A673 (cell line): Measurements from ENCODE around the gene CNTRL.

Experiments used
- EZH2 ChIP-seq: fragments of 200-600 bp; sonication (generic); IDR thresholded peaks from 2 replicates; pipeline ENCODE4 v1.6.1; 2017; ENCODE audit warnings: borderline replicate concordance, low read depth, mild to moderate bottlenecking, mixed read lengths, antibody characterized with exemption, low read length; ENCODE audit not compliant: poor library complexity, severe bottlenecking
- TF ChIP-seq, protein P1 (sequence below): fragments of 300-800, 200-600 bp; sonication (generic); conservative IDR thresholded peaks from 2 replicates; pipeline ENCODE4 v1.5.1; 2017; ENCODE audit warnings: low read depth, mild to moderate bottlenecking, antibody characterized with exemption, low read length, moderate library complexity, mixed read lengths

DNA sequence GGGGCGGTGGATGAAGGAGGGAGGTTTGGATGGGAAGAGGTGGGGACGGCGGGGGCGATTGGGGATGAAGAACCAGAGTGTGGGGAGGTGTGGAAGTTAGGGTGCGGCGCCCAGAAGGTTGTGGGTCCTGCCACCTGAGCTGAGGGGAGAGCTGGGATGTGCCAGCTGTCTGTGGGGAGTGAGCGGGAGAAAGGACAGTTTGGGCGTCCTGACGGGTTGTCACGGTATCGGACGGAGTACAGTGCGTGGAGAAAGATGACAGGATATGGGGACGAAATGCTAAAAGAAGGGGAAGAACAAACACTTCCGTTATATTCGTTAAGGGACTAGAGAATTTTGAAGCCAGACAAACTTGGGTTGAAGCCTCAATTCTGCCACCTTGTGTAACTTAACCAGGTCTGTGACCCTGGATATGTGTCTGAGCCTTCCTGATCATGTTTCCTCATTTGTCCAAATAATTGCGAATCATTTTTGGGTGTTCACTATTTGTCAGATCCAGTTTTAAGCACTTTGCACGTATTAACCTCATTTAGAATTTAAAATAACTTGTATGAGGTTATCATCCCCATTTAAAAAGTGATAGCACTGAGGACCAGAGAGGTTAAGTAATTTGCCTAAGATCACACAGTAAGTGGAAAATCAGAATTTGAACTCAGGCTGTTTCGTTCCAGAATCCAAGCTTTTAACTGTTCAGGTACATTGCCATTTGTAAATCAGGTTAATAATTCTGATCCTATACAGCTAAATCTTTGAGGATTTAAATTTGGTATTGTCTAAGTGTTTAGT is 689 bp downstream of the CNTRL start:
- TF ChIP-seq, protein P1, sequence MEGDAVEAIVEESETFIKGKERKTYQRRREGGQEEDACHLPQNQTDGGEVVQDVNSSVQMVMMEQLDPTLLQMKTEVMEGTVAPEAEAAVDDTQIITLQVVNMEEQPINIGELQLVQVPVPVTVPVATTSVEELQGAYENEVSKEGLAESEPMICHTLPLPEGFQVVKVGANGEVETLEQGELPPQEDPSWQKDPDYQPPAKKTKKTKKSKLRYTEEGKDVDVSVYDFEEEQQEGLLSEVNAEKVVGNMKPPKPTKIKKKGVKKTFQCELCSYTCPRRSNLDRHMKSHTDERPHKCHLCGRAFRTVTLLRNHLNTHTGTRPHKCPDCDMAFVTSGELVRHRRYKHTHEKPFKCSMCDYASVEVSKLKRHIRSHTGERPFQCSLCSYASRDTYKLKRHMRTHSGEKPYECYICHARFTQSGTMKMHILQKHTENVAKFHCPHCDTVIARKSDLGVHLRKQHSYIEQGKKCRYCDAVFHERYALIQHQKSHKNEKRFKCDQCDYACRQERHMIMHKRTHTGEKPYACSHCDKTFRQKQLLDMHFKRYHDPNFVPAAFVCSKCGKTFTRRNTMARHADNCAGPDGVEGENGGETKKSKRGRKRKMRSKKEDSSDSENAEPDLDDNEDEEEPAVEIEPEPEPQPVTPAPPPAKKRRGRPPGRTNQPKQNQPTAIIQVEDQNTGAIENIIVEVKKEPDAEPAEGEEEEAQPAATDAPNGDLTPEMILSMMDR: no peak
- TF ChIP-seq EZH2: no peak
